CD14-positive monocyte (primary cell): ENCODE data around the gene UGGT1. TPM values are rescaled to one million over a fixed set of nuclear protein-coding genes. Genes with fewer than 3 reads are reported as not detected.

Experiments used
- DNase-seq, 3 donors: peaks; one replicate each; pipeline ENCODE4 v3.0.0-alpha.2; 2011 to 2022
- H2AFZ ChIP-seq: 2 replicates; pipeline ENCODE4 v1.6.0; 2012; ENCODE audit warnings: mild to moderate bottlenecking, low read depth, low read length, inconsistent platforms; ENCODE audit not compliant: insufficient read depth, poor library complexity, severe bottlenecking
- H3K27ac ChIP-seq, 2 donors: 1 replicate in 1 of 2; 2 replicates in 1 of 2; pipeline ENCODE4 v1.5.1; 2012 to 2013; ENCODE audit warnings: low read length in 2 of 2, control low read depth in 1 of 2, inconsistent platforms in 1 of 2, low read depth in 1 of 2, mild to moderate bottlenecking in 1 of 2
- H3K27me3 ChIP-seq, 2 donors: one replicate each; pipeline versions ENCODE4 v1.6.0 to v1.6.1; 2011 to 2013; ENCODE audit warnings: low read length in 2 of 2; ENCODE audit not compliant: control insufficient read depth in 2 of 2, insufficient read depth in 2 of 2
- H3K36me3 ChIP-seq, 2 donors: replicated peaks in 1 of 2; 1 replicate in 1 of 2; 2 replicates in 1 of 2; pipeline versions ENCODE4 v1.5.1 to v1.6.1; 2012 to 2013; ENCODE audit warnings: low read length in 2 of 2, control low read depth in 1 of 2, inconsistent platforms in 1 of 2, mild to moderate bottlenecking in 1 of 2; ENCODE audit not compliant: insufficient read depth in 2 of 2, control insufficient read depth in 1 of 2
- H3K4me1 ChIP-seq, 2 donors: 1 replicate in 1 of 2; 2 replicates in 1 of 2; pipeline versions ENCODE4 v1.5.1 to v1.6.1; 2012 to 2013; ENCODE audit warnings: low read length in 2 of 2, control low read depth in 1 of 2, inconsistent platforms in 1 of 2, mild to moderate bottlenecking in 1 of 2, moderate library complexity in 1 of 2; ENCODE audit not compliant: insufficient read depth in 2 of 2, control insufficient read depth in 1 of 2
- H3K4me2 ChIP-seq: replicated peaks from 2 replicates; pipeline ENCODE3; 2012; ENCODE audit warnings: low read length, moderate library complexity, mild to moderate bottlenecking; ENCODE audit not compliant: poor library complexity, severe bottlenecking; ENCODE audit errors: extremely low read depth
- H3K4me3 ChIP-seq, 3 experiments: fragments of 200-600 bp in 1 of 3; sonication (generic) in 1 of 3; replicated peaks in 1 of 3; 1 replicate in 2 of 3; 2 replicates in 1 of 3; pipeline ENCODE4 v1.5.1; 2011 to 2013; ENCODE audit warnings: low read length in 3 of 3, mild to moderate bottlenecking in 3 of 3, control low read depth in 2 of 3, low read depth in 2 of 3, inconsistent platforms in 1 of 3, moderate library complexity in 1 of 3
- H3K79me2 ChIP-seq: 2 replicates; pipeline ENCODE4 v1.6.0; 2012; ENCODE audit warnings: mild to moderate bottlenecking, control low read depth, inconsistent platforms, low read length, moderate library complexity; ENCODE audit not compliant: insufficient read depth
- H3K9ac ChIP-seq: 2 replicates; pipeline ENCODE4 v1.6.0; 2017; ENCODE audit warnings: low read length, mild to moderate bottlenecking; ENCODE audit not compliant: insufficient read depth, poor library complexity, severe bottlenecking
- H3K9me3 ChIP-seq, 2 donors: replicated peaks in 1 of 2; 1 replicate in 1 of 2; 2 replicates in 1 of 2; pipeline versions ENCODE4 v1.5.1 to v1.6.1; 2012 to 2013; ENCODE audit warnings: low read length in 2 of 2, control low read depth in 1 of 2; ENCODE audit not compliant: control insufficient read depth in 1 of 2, insufficient read depth in 1 of 2
- H4K20me1 ChIP-seq: 2 replicates; pipeline ENCODE4 v1.6.0; 2012; ENCODE audit warnings: mild to moderate bottlenecking, low read length, control low read depth, moderate library complexity; ENCODE audit not compliant: insufficient read depth
- H3K27ac Mint-ChIP-seq, 7 donors: one replicate each; pipeline ENCODE4 v1.8.0; 2020; ENCODE audit warnings: mild to moderate bottlenecking in 7 of 7, mixed read lengths in 7 of 7, moderate library complexity in 6 of 7, inconsistent platforms in 2 of 7
- H3K27me3 Mint-ChIP-seq, 3 donors: one replicate each; pipeline ENCODE4 v1.8.0; 2021 to 2022; ENCODE audit warnings: low read depth in 3 of 3, mild to moderate bottlenecking in 3 of 3, mixed read lengths in 3 of 3, moderate library complexity in 3 of 3, inconsistent platforms in 1 of 3
- H3K36me3 Mint-ChIP-seq, 2 donors: one replicate each; pipeline ENCODE4 v1.8.0; 2020; ENCODE audit warnings: mixed read lengths in 2 of 2, inconsistent platforms in 1 of 2, mild to moderate bottlenecking in 1 of 2
- H3K4me1 Mint-ChIP-seq: one replicate; pipeline ENCODE4 v1.8.0; 2020; ENCODE audit warnings: mild to moderate bottlenecking, mixed read lengths
- H3K4me3 Mint-ChIP-seq, 2 donors: one replicate each; pipeline ENCODE4 v1.8.0; 2020; ENCODE audit warnings: mild to moderate bottlenecking in 2 of 2, mixed read lengths in 2 of 2, moderate library complexity in 1 of 2
- H3K9me3 Mint-ChIP-seq, 7 donors: one replicate each; pipeline ENCODE4 v1.8.0; 2020 to 2022; ENCODE audit warnings: mixed read lengths in 7 of 7, mild to moderate bottlenecking in 6 of 7, moderate library complexity in 6 of 7, inconsistent platforms in 2 of 7
- WGBS: methylation state at CpG from one replicate; pipeline ENCODE4 v1.1.5; 2013; ENCODE audit warnings: missing lambda C conversion rate; ENCODE audit not compliant: insufficient coverage; 5-methylcytosine and 5-hydroxymethylcytosine counted together
- intact Hi-C, 2 donors: fragments of 100-400 bp; cut with micrococcal nuclease; formaldehyde crosslinking; loops; one replicate each; pipeline versions ENCODE4 v1.15.0 to v1.15.1; 2023
- polyA plus RNA-seq, 3 donors: library from polyadenylated mRNA; depleted of rRNA in 1 of 3; unstranded in 2 of 3; stranded (reverse) in 1 of 3; fragments of 300-500 nt in 2 of 3; fragments of >200 nt in 1 of 3; fragmentation: Illumina TruSeq in 2 of 3; gene quantifications; 1 replicate in 2 of 3; 2 replicates in 1 of 3; pipeline ENCODE4 v1.2.3, GENCODE V29; 2012 to 2021
- TF ChIP-seq, protein P1 (sequence below): fragments of 200-600 bp; IDR thresholded peaks from one replicate; pipeline ENCODE4 v1.8.0; 2022; ENCODE audit warnings: antibody characterized with exemption, mild to moderate bottlenecking

Gene UGGT1
- polyA plus RNA-seq, 3 donors: 8.7 to 15.8 (median 13.8) TPM

DNA sequence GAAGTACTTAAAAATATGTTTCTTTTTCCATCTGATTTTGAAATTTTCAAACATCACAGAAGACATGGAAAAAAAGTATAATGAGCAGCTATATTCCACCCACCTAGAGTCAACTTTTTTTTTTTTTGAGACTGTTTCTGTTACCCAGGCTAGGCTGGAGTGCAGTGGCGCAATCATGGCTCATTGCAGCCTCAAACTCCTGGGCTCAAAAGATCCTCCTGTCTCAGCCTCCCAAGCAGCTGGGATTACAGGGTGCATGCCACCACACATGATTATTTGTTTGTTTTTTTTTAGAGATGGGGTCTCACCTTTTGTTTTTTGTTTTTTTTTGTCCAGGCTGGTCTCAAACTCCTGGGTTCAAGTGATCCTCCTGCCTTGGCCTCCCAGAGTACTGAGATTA lies 26.6 kb upstream of the UGGT1 start:
- DNase-seq: no peak
- Mint-ChIP-seq H3K27me3 (peaks cover 0 to 6% (median 5%) of the 10 kb centered on the region in 3 donors), H3K27ac (no peak overlapping the region), H3K4me1 (peaks cover 3% of the 10 kb centered on the region), H3K4me3 (no peak overlapping the region), H3K36me3 (no peaks in the 10 kb centered on the region), H3K9me3 (peaks cover 0 to 3% (median 0%) of the 10 kb centered on the region in 7 donors)
- H3K4me1 ChIP-seq: no peaks in the 10 kb centered on the region
- no CpG with 5 or more reads among the region's 1 CpG for WGBS
- no peaks in the 10 kb centered on the region for H3K9me3 ChIP-seq
- H3K27ac ChIP-seq: no peak overlapping the region
- TF ChIP-seq, protein P1, sequence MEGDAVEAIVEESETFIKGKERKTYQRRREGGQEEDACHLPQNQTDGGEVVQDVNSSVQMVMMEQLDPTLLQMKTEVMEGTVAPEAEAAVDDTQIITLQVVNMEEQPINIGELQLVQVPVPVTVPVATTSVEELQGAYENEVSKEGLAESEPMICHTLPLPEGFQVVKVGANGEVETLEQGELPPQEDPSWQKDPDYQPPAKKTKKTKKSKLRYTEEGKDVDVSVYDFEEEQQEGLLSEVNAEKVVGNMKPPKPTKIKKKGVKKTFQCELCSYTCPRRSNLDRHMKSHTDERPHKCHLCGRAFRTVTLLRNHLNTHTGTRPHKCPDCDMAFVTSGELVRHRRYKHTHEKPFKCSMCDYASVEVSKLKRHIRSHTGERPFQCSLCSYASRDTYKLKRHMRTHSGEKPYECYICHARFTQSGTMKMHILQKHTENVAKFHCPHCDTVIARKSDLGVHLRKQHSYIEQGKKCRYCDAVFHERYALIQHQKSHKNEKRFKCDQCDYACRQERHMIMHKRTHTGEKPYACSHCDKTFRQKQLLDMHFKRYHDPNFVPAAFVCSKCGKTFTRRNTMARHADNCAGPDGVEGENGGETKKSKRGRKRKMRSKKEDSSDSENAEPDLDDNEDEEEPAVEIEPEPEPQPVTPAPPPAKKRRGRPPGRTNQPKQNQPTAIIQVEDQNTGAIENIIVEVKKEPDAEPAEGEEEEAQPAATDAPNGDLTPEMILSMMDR: no peak
- no peaks in the 10 kb centered on the region for H3K27me3 ChIP-seq
- no peaks in the 10 kb centered on the region for H3K36me3 ChIP-seq
- no peaks in the 10 kb centered on the region for H3K79me2 ChIP-seq
- no peak overlapping the region for H3K4me2 ChIP-seq
- H3K9ac ChIP-seq: no peak overlapping the region
- H4K20me1 ChIP-seq: no peaks in the 10 kb centered on the region
- intact Hi-C loops: no loop called here
- H2AFZ ChIP-seq: no peak overlapping the region
- H3K4me3 ChIP-seq: no peak overlapping the region

DNA sequence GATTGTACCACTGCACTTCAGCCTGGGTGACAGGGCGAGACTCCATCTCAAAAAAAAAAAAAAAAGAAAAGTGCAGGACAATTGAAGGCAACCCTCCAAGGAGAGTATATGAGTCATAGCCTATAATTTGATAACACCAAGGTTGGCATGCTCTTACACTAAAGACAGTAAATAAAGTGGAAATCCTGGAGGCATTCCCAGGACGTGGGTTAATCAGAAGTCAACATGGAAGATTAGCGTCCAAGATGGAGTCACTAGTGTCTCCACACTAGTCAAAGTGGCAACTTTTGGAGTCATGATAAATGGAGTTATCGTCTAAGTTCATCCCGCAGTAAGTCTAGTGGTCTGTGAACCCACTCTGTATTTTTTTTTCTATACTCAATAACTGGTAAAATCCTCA lies 21.2 kb upstream of the UGGT1 start:
- TF ChIP-seq, protein P1: no peak
- Mint-ChIP-seq H3K9me3 (no peaks in the 10 kb centered on the region), H3K27me3 (peaks cover 0 to 2% (median under 1%) of the 10 kb centered on the region in 3 donors), H3K4me1 (no peaks in the 10 kb centered on the region), H3K27ac (no peak overlapping the region), H3K36me3 (no peaks in the 10 kb centered on the region), H3K4me3 (no peak overlapping the region)
- H2AFZ ChIP-seq: no peak overlapping the region
- no peaks in the 10 kb centered on the region for H4K20me1 ChIP-seq
- no peaks in the 10 kb centered on the region for H3K27me3 ChIP-seq
- H3K4me3 ChIP-seq: no peak overlapping the region
- H3K4me1 ChIP-seq: no peaks in the 10 kb centered on the region
- 80% methylated on average over 1 of the region's 5 CpGs for WGBS
- DNase-seq: no peak
- no peaks in the 10 kb centered on the region for H3K79me2 ChIP-seq
- H3K9me3 ChIP-seq: no peaks in the 10 kb centered on the region
- H3K36me3 ChIP-seq: no peaks in the 10 kb centered on the region
- no peak overlapping the region for H3K9ac ChIP-seq
- intact Hi-C loops: no loop called here
- H3K4me2 ChIP-seq: no peak overlapping the region
- H3K27ac ChIP-seq: no peak overlapping the region
